Loucy (cell line): ENCODE measurements around the gene C16orf78.

Experiments used
- H2AFZ ChIP-seq: fragments of 200-600 bp; sonication (generic); 2 replicates; pipeline ENCODE4 v1.6.0; 2016; ENCODE audit warnings: antibody characterized with exemption, mild to moderate bottlenecking, low read length, moderate library complexity
- H3F3A ChIP-seq: fragments of 200-600 bp; 2 replicates; pipeline ENCODE4 v1.6.0; 2016; ENCODE audit warnings: antibody characterized with exemption, low read depth, mild to moderate bottlenecking
- H3K27me3 ChIP-seq: fragments of 200-600 bp; sonication (generic); 2 replicates; pipeline ENCODE4 v1.6.1; 2014; ENCODE audit warnings: low read length, mild to moderate bottlenecking; ENCODE audit not compliant: insufficient read depth, poor library complexity, severe bottlenecking
- H3K36me3 ChIP-seq: fragments of 200-600 bp; sonication (generic); 2 replicates; pipeline ENCODE4 v1.6.1; 2016; ENCODE audit warnings: low read length; ENCODE audit not compliant: insufficient read depth
- H3K4me1 ChIP-seq: fragments of 200-600 bp; sonication (generic); 2 replicates; pipeline ENCODE4 v1.5.1; 2014; ENCODE audit warnings: low read length, mild to moderate bottlenecking; ENCODE audit not compliant: insufficient read depth, poor library complexity, severe bottlenecking
- H3K4me2 ChIP-seq: fragments of 200-600 bp; sonication (generic); 2 replicates; pipeline ENCODE4 v1.6.0; 2014; ENCODE audit warnings: antibody characterized with exemption, low read length, low read depth, mild to moderate bottlenecking; ENCODE audit not compliant: poor library complexity, severe bottlenecking
- H3K4me3 ChIP-seq: fragments of 200-600 bp; sonication (generic); 2 replicates; pipeline ENCODE4 v1.5.1; 2014; ENCODE audit warnings: low read length, mild to moderate bottlenecking, mixed read lengths; ENCODE audit not compliant: poor library complexity, severe bottlenecking
- H3K79me2 ChIP-seq: fragments of 200-600 bp; sonication (generic); 2 replicates; pipeline ENCODE4 v1.6.1; 2014; ENCODE audit warnings: low read length; ENCODE audit not compliant: insufficient read depth
- H3K9ac ChIP-seq: fragments of 200-600 bp; sonication (generic); 2 replicates; pipeline ENCODE4 v1.6.0; 2014; ENCODE audit warnings: mild to moderate bottlenecking, low read depth, low read length, moderate library complexity; ENCODE audit not compliant: poor library complexity, severe bottlenecking
- H3K9me2 ChIP-seq: fragments of 200-600 bp; sonication (generic); replicated peaks from 2 replicates; pipeline ENCODE4 v1.6.1; 2016; ENCODE audit warnings: low read depth, low read length, mixed read lengths
- H3K9me3 ChIP-seq: fragments of 200-600 bp; sonication (generic); 2 replicates; pipeline ENCODE4 v1.6.1; 2014; ENCODE audit warnings: mild to moderate bottlenecking, antibody characterized with exemption, low read length, low read depth; ENCODE audit not compliant: insufficient read depth
- H4K20me1 ChIP-seq: fragments of 200-600 bp; sonication (generic); 2 replicates; pipeline ENCODE4 v1.6.0; 2014; ENCODE audit warnings: antibody characterized with exemption, low read length, mild to moderate bottlenecking; ENCODE audit not compliant: insufficient read depth, poor library complexity, severe bottlenecking
- CTCF ChIP-seq: fragments of 200-600 bp; sonication (generic); conservative IDR thresholded peaks from 2 replicates; pipeline ENCODE4 v1.5.1; 2014; ENCODE audit warnings: mild to moderate bottlenecking, antibody characterized with exemption, low read length
- EZH2phosphoT487 ChIP-seq: fragments of 200-600 bp; IDR thresholded peaks from 2 replicates; pipeline ENCODE4 v1.6.1; 2018; ENCODE audit warnings: antibody characterized with exemption, mild to moderate bottlenecking, moderate library complexity, borderline replicate concordance

The C16orf78 gene

GRCh38 chr16:49350265-49351095, 23.1 kb upstream of the C16orf78 start:
- Histone ChIP-seq H4K20me1 (no peaks in the 10 kb centered on the region), H3K4me1 (no peaks in the 10 kb centered on the region), H3K9me2 (no peaks in the 10 kb centered on the region), H3K79me2 (no peaks in the 10 kb centered on the region), H3K4me2 (no peak overlapping the region), H3F3A (no peaks in the 10 kb centered on the region), H3K36me3 (no peaks in the 10 kb centered on the region), H3K4me3 (no peak overlapping the region), H3K9me3 (no peaks in the 10 kb centered on the region), H3K27me3 (no peaks in the 10 kb centered on the region), H3K9ac (no peak overlapping the region), H2AFZ (no peak overlapping the region)
- TF ChIP-seq EZH2phosphoT487 (no peak), CTCF (peak; percentile 91)

- Histone ChIP-seq H2AFZ (no peak overlapping the region), H4K20me1 (no peaks in the 10 kb centered on the region), H3F3A (no peaks in the 10 kb centered on the region), H3K9me2 (no peaks in the 10 kb centered on the region), H3K79me2 (no peaks in the 10 kb centered on the region), H3K9me3 (no peaks in the 10 kb centered on the region), H3K27me3 (no peaks in the 10 kb centered on the region), H3K4me3 (no peak overlapping the region), H3K9ac (no peak overlapping the region), H3K36me3 (no peaks in the 10 kb centered on the region), H3K4me1 (no peaks in the 10 kb centered on the region), H3K4me2 (no peak overlapping the region)
- TF ChIP-seq CTCF (no peak), EZH2phosphoT487 (no peak)
Observed at GRCh38 chr16:49351096-49351487, 22.5 kb upstream of the C16orf78 start.

GRCh38 chr16:49352892-49353291, 20.7 kb upstream of the C16orf78 start:
- H3F3A ChIP-seq = no peaks in the 10 kb centered on the region
- no peaks in the 10 kb centered on the region for H4K20me1 ChIP-seq
- H3K4me2 ChIP-seq = no peak overlapping the region
- TF ChIP-seq EZH2phosphoT487 (no peak), CTCF (peak; percentile 64)
- H3K79me2 ChIP-seq = no peaks in the 10 kb centered on the region
- no peak overlapping the region for H3K4me3 ChIP-seq
- H3K9me2 ChIP-seq = no peaks in the 10 kb centered on the region
- no peaks in the 10 kb centered on the region for H3K27me3 ChIP-seq
- H3K9ac ChIP-seq = no peak overlapping the region
- H3K9me3 ChIP-seq = no peaks in the 10 kb centered on the region
- H2AFZ ChIP-seq = no peak overlapping the region
- no peaks in the 10 kb centered on the region for H3K36me3 ChIP-seq
- no peaks in the 10 kb centered on the region for H3K4me1 ChIP-seq
